Measurements from ENCODE around the gene GNG8. TPM values are rescaled to one million over a fixed set of nuclear protein-coding genes. Genes with fewer than 3 reads are reported as not detected.

GNG8 gene
- total and polyA plus RNA-seq, 10 of the 15 experiments (the other 5 are each of a cell fraction or from before 2014, with no cell fraction given), result 1.2 to 6.6 (median 2.7) TPM; not detected in 6

GRCh38 chr19:46610851-46611770 lies 24.9 kb downstream of the GNG8 start (continued):
- peak; percentile 7; the same call in 1 of the 2 replicates for TF ChIP-seq SMAD5 (IDR thresholded peaks at IDR 0.05; ENCODE audit: low read depth)

GRCh38 chr19:46610413-46610775 lies 25.6 kb downstream of the GNG8 start:
- RAD21 ChIA-PET (ENCODE audit: unreplicated experiment), result interaction anchor here (5.5 to 11.8 kb wide), 2 partner anchors 8 to 52 kb away, joined by 48 to 245 read pairs; partner anchors contain the start of genes CALM3 and DACT3
- CTCF ChIA-PET, result interaction anchor here (0.7 to 13.7 kb wide), 4 partner anchors 19 to 258 kb away, joined by 3 to 434 read pairs (median 78); partner anchors contain the start of genes DACT3 and PTGIR
- DNase-seq (ENCODE audit: low read depth, low spot score), result no peak
- TF ChIP-seq ZNF687 (IDR thresholded peaks at IDR 0.05) (no peak), LARP7 (IDR thresholded peaks at IDR 0.05) (no peak), USF1 (IDR thresholded peaks at IDR 0.05; ENCODE audit: borderline replicate concordance, extremely low read length, insufficient read depth, low read depth, low read length) (no peak)
- intact Hi-C loops (cut with micrococcal nuclease; ENCODE audit: unreplicated experiment) (loop anchor here (5.0 kb wide), 1 partner anchor 107 kb away; the partner anchor contains the start of gene PRKD2), in situ Hi-C loops (cut with MboI) (loop anchor here (5.0 kb wide), 1 partner anchor 52 kb away; the partner anchor contains the start of gene DACT3)
- H3K4me1 ChIP-seq (ENCODE audit: control insufficient read depth, insufficient read depth, low read length), result peaks cover 27% of the 10 kb centered on the region
- SMC1A ChIA-PET (ENCODE audit: uncharacterized antibody, unreplicated experiment), result interaction anchor here (1.5 to 17.6 kb wide), 3 partner anchors 9 to 52 kb away, joined by 3 to 286 read pairs (median 83); partner anchors contain the start of genes CALM3 and DACT3
- H3K9me3 ChIP-seq (replicated peaks; ENCODE audit: control insufficient read depth, insufficient read depth, low read length), result no peaks in the 10 kb centered on the region
- no peak for ATAC-seq
- H4K20me1 ChIP-seq (ENCODE audit: control insufficient read depth, insufficient read depth), result peaks cover 10% of the 10 kb centered on the region
- no peaks in the 10 kb centered on the region for H3K27me3 ChIP-seq (replicated peaks in 1 of 2; ENCODE audit: control insufficient read depth in 2 of 2, insufficient read depth in 2 of 2, low read length in 1 of 2)
- no TSS peak for BruUV-seq (replicated peaks)
- no peak overlapping the region for H3K4me2 ChIP-seq (ENCODE audit: control insufficient read depth, insufficient read depth)
- POLR2A ChIA-PET, result interaction anchor here (2.3 to 5.5 kb wide), 2 partner anchors 9 to 104 kb away, joined by 7 to 45 read pairs; partner anchors contain the start of gene CALM3
- H3K79me2 ChIP-seq (ENCODE audit: control insufficient read depth, insufficient read depth, low read length), result peaks cover 6% of the 10 kb centered on the region
- no peak overlapping the region for H3K4me3 ChIP-seq
- H3K36me3 ChIP-seq (ENCODE audit: control insufficient read depth in 2 of 2, insufficient read depth in 2 of 2, low read length in 1 of 2), result peaks cover 38 to 45% of the 10 kb centered on the region in 2 experiments
- no peak overlapping the region for H3K9ac ChIP-seq (ENCODE audit: control insufficient read depth, insufficient read depth, low read length)
- 64% methylated on average over 5 of the region's 5 CpGs for WGBS (ENCODE audit: insufficient coverage, insufficient replicate concordance, low lambda C conversion rate, missing lambda C conversion rate)
- no peak overlapping the region for H3K27ac ChIP-seq (ENCODE audit: control insufficient read depth, insufficient read depth)
- no peak overlapping the region for H2AFZ ChIP-seq (ENCODE audit: control insufficient read depth, low read depth, low read length)
- no peak for FAIRE-seq
